Nephron progenitor cell (in vitro differentiated cells): ENCODE results near the gene PLEKHG4B.

Source experiments
- DNase-seq: peaks from one replicate; pipeline ENCODE4 v3.0.0; 2021
- H3K27ac Mint-ChIP-seq: 2 replicates; pipeline ENCODE4 v1.8.0; 2021; ENCODE audit warnings: mild to moderate bottlenecking, moderate library complexity, mixed read lengths
- H3K27me3 Mint-ChIP-seq: 2 replicates; pipeline ENCODE4 v1.8.0; 2021; ENCODE audit warnings: mild to moderate bottlenecking, low read depth, mixed read lengths; ENCODE audit not compliant: poor library complexity
- H3K36me3 Mint-ChIP-seq: 2 replicates; pipeline ENCODE4 v1.8.0; 2021; ENCODE audit warnings: low read depth, mixed read lengths
- H3K4me1 Mint-ChIP-seq: 2 replicates; pipeline ENCODE4 v1.8.0; 2021; ENCODE audit warnings: mixed read lengths
- H3K4me3 Mint-ChIP-seq: 2 replicates; pipeline ENCODE4 v1.8.0; 2021; ENCODE audit warnings: mild to moderate bottlenecking, moderate library complexity, mixed read lengths
- H3K9me3 Mint-ChIP-seq: 2 replicates; pipeline ENCODE4 v1.8.0; 2021; ENCODE audit warnings: mild to moderate bottlenecking, moderate library complexity, mixed read lengths
- CTCF ChIP-seq: fragments of 200-600 bp; sonication (generic); IDR thresholded peaks from 2 replicates; pipeline ENCODE4 v1.5.0; 2021; ENCODE audit warnings: antibody characterized with exemption

The PLEKHG4B gene

GRCh38 chr5:174876-175465, 83.0 kb downstream of the PLEKHG4B start:
- Mint-ChIP-seq H3K4me3 (no peak overlapping the region), H3K36me3 (peaks cover 5% of the 10 kb centered on the region), H3K9me3 (no peaks in the 10 kb centered on the region), H3K27me3 (peaks cover 7% of the 10 kb centered on the region), H3K27ac (peak overlapping the region; percentile 61), H3K4me1 (peaks cover 70% of the 10 kb centered on the region)
- no peak for DNase-seq
- no peak for TF ChIP-seq CTCF

GRCh38 chr5:176296-176823, 84.4 kb downstream of the PLEKHG4B start:
- no peak for DNase-seq
- no peaks in the 10 kb centered on the region for H3K9me3 Mint-ChIP-seq
- peaks cover 5% of the 10 kb centered on the region for H3K36me3 Mint-ChIP-seq
- no peak overlapping the region for H3K27ac Mint-ChIP-seq
- H3K27me3 Mint-ChIP-seq = peaks cover 11% of the 10 kb centered on the region
- H3K4me1 Mint-ChIP-seq = peaks cover 69% of the 10 kb centered on the region
- no peak overlapping the region for H3K4me3 Mint-ChIP-seq
- no peak for TF ChIP-seq CTCF

DNA sequence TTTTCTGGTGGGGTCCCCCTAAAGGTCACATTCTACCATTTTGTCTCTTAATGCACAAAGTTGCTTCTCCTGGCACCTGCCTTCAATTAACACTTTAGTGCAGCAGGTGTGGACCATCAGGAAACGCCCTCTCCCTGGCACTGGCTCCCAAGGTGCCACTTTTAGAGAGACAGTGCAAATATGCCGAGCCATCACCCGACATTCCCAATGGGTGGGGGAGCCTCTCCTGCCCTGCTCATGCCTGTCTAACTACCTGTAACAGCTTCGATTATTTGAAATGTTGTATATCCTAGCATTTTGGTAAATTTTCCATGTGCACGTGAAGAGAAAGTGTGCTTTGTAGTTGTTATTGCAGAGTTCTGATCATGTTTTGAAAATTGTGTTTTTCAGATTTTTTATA, 86.1 kb downstream of the PLEKHG4B start:
- peaks cover 53% of the 10 kb centered on the region for H3K4me1 Mint-ChIP-seq
- no peak overlapping the region for H3K4me3 Mint-ChIP-seq
- no peak overlapping the region for H3K27ac Mint-ChIP-seq
- peaks cover 11% of the 10 kb centered on the region for H3K27me3 Mint-ChIP-seq
- H3K9me3 Mint-ChIP-seq = no peaks in the 10 kb centered on the region
- no peak for TF ChIP-seq CTCF
- peaks cover 14% of the 10 kb centered on the region for H3K36me3 Mint-ChIP-seq
- no peak for DNase-seq

- peaks cover 41% of the 10 kb centered on the region for H3K4me1 Mint-ChIP-seq
- H3K27me3 Mint-ChIP-seq = peaks cover 9% of the 10 kb centered on the region
- no peak overlapping the region for H3K27ac Mint-ChIP-seq
- DNase-seq = no peak
- H3K36me3 Mint-ChIP-seq = peaks cover 14% of the 10 kb centered on the region
- no peaks in the 10 kb centered on the region for H3K9me3 Mint-ChIP-seq
- no peak overlapping the region for H3K4me3 Mint-ChIP-seq
- no peak for TF ChIP-seq CTCF
These were observed 87.4 kb downstream of the PLEKHG4B start for GRCh38 chr5:179401-179800.

GRCh38 chr5:180286-180918, 88.4 kb downstream of the PLEKHG4B start:
- TF ChIP-seq CTCF = no peak
- H3K4me1 Mint-ChIP-seq = peaks cover 31% of the 10 kb centered on the region
- H3K36me3 Mint-ChIP-seq = peaks cover 14% of the 10 kb centered on the region
- DNase-seq = no peak
- H3K4me3 Mint-ChIP-seq = no peak overlapping the region
- H3K27me3 Mint-ChIP-seq = peaks cover 9% of the 10 kb centered on the region
- H3K9me3 Mint-ChIP-seq = no peaks in the 10 kb centered on the region
- H3K27ac Mint-ChIP-seq = no peak overlapping the region

- Mint-ChIP-seq H3K4me1 (peaks cover 29% of the 10 kb centered on the region), H3K9me3 (no peaks in the 10 kb centered on the region), H3K27me3 (peaks cover 7% of the 10 kb centered on the region), H3K36me3 (peaks cover 14% of the 10 kb centered on the region), H3K27ac (no peak overlapping the region), H3K4me3 (no peak overlapping the region)
- no peak for TF ChIP-seq CTCF
- DNase-seq = no peak
These were observed 89.2 kb downstream of the PLEKHG4B start for GRCh38 chr5:181160-181559.
